CD4-positive, CD25-positive, alpha-beta regulatory T cell (primary cell): ENCODE data around the gene FEZF1. TPM values are rescaled to one million over a fixed set of nuclear protein-coding genes. Genes with fewer than 3 reads are reported as not detected.

Experiments
- ATAC-seq, 2 donors: fragments of 150-1000 bp; cut with Tn5 transposase; one replicate each; pipeline ENCODE4 v1.10.0; 2021; ENCODE audit warnings: low read depth in 2 of 2, moderate number of reproducible peaks in 2 of 2, moderate library complexity in 1 of 2
- DNase-seq, 3 donors: peaks; one replicate each; pipeline versions ENCODE4 v3.0.0 to v3.0.0-alpha.2; 2012 to 2022; ENCODE audit warnings: mixed read lengths in 1 of 3
- H3K27ac ChIP-seq: one replicate; pipeline ENCODE4 v1.7.0; 2013; ENCODE audit warnings: mild to moderate bottlenecking, low read length; ENCODE audit not compliant: insufficient read depth, poor library complexity, severe bottlenecking
- H3K27me3 ChIP-seq: one replicate; pipeline ENCODE4 v1.7.0; 2013; ENCODE audit warnings: low read length; ENCODE audit not compliant: control insufficient read depth, insufficient read depth
- H3K36me3 ChIP-seq: one replicate; pipeline ENCODE4 v1.7.0; 2013; ENCODE audit warnings: mild to moderate bottlenecking, low read length, moderate library complexity; ENCODE audit not compliant: control insufficient read depth, insufficient read depth
- H3K4me1 ChIP-seq: 2 replicates; pipeline ENCODE4 v1.7.0; 2013; ENCODE audit warnings: mild to moderate bottlenecking, low read length; ENCODE audit not compliant: insufficient read depth, control insufficient read depth, poor library complexity, severe bottlenecking
- H3K4me3 ChIP-seq: one replicate; pipeline ENCODE4 v1.7.0; 2013; ENCODE audit warnings: low read depth, mild to moderate bottlenecking, low read length, moderate library complexity
- H3K9me3 ChIP-seq, 2 experiments: 1 replicate in 1 of 2; 2 replicates in 1 of 2; pipeline ENCODE4 v1.7.0; 2013; ENCODE audit warnings: low read length in 2 of 2, mild to moderate bottlenecking in 1 of 2, moderate library complexity in 1 of 2; ENCODE audit not compliant: control insufficient read depth in 2 of 2
- H3K27ac Mint-ChIP-seq, 3 donors: one replicate each; pipeline ENCODE4 v1.8.0; 2020 to 2022; ENCODE audit warnings: mild to moderate bottlenecking in 3 of 3, mixed read lengths in 3 of 3, moderate library complexity in 2 of 3
- H3K27me3 Mint-ChIP-seq: one replicate; pipeline ENCODE4 v1.8.0; 2022; ENCODE audit warnings: mild to moderate bottlenecking, mixed read lengths
- H3K36me3 Mint-ChIP-seq: one replicate; pipeline ENCODE4 v1.8.0; 2020; ENCODE audit warnings: mixed read lengths
- H3K4me1 Mint-ChIP-seq, 4 donors: one replicate each; pipeline ENCODE4 v1.8.0; 2020 to 2022; ENCODE audit warnings: mixed read lengths in 4 of 4, mild to moderate bottlenecking in 1 of 4
- H3K4me3 Mint-ChIP-seq, 4 donors: one replicate each; pipeline ENCODE4 v1.8.0; 2020 to 2022; ENCODE audit warnings: mild to moderate bottlenecking in 4 of 4, mixed read lengths in 4 of 4, moderate library complexity in 3 of 4
- H3K9me3 Mint-ChIP-seq, 7 donors: one replicate each; pipeline ENCODE4 v1.8.0; 2020 to 2022; ENCODE audit warnings: mixed read lengths in 7 of 7, mild to moderate bottlenecking in 3 of 7, moderate library complexity in 2 of 7
- polyA plus RNA-seq, 4 donors: library from polyadenylated mRNA; unstranded; fragments of 300-500 nt; fragmentation: Illumina TruSeq; gene quantifications; one replicate each; pipeline ENCODE4 v1.2.3, GENCODE V29; 2021
- total RNA-seq: library from RNA; stranded (reverse); gene quantifications from one replicate; pipeline ENCODE4 v1.2.3, GENCODE V29; 2022

Gene FEZF1
- total and polyA plus RNA-seq, 5 donors from 2014 or later, result not detected

DNA sequence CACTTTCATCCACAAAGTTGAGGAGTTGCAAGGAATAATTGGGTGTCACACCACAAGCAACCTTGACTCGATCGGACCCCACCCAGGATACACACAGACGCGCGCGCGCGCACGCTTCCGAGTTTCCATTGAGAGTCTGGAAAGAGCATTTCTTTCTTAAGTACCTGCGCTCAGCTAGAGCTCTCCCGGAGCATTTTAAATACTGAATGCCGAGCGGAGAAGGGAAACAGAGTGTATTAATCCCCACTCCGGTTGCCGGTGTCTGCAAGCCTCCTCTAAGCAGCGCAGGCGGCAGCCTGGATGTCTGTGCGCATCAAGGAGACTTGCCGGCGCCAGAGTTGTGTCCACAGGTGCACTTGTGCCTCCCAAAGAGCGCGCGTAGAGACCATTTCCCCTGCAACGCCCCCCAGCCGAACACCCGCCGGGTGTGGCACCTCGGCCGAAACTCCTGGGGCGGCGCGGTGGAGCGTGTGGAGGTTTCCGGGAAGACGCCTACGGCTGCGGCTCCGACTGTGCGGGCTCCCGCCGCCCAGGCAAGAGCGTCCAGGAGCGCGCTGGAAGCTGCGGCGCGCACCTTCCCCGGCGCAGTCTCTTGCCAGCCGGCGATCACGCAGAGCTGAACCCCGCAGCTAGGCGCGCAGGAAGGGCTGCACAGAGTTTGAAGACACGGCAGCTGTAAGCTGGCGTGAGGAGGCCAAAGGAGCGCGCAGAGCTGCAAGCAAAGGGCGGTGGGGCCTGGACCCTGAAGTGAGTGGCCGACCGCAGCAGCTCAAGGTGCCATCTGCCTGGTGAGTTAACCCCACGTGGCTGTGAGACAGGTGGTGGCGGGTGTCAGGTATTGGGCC, 1.1 kb upstream of the FEZF1 start:
- Mint-ChIP-seq H3K4me3 (no peak overlapping the region), H3K36me3 (peaks cover 4% of the 10 kb centered on the region), H3K9me3 (peaks cover 0 to 9% (median 2%) of the 10 kb centered on the region in 7 donors), H3K27ac (no peak overlapping the region), H3K27me3 (peaks cover 80% of the 10 kb centered on the region), H3K4me1 (peaks cover 0 to 2% (median 0%) of the 10 kb centered on the region in 4 donors)
- ATAC-seq (no peak), DNase-seq (no peak)
- no peak overlapping the region for H3K4me3 ChIP-seq
- no peaks in the 10 kb centered on the region for H3K36me3 ChIP-seq
- no peaks in the 10 kb centered on the region for H3K4me1 ChIP-seq
- H3K27ac ChIP-seq, result no peak overlapping the region
- no peaks in the 10 kb centered on the region for H3K9me3 ChIP-seq
- peaks cover 26% of the 10 kb centered on the region for H3K27me3 ChIP-seq

DNA sequence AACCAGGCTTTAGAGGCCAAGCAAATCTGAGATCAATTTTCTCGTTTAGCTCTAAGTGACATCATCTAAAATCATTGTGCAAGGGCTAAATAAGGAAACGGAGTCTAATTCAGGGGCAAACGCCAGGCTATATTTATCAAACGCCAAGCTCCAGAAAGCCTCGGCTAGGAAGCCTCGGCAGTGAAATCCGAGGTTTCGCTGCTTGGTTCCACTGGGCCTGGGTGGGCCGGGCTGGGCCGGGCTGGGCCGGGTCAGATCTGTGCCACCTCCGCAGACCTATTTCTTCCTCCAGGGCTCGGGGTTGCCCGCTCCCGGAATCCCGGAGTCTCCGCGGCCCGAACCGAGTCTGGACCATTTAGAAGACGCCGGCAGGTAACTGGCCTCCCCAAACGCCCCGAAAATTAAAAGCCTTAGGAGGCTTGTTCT, 459 bp upstream of the FEZF1 start:
- H3K4me3 Mint-ChIP-seq, result no peak overlapping the region
- peaks cover 0 to 2% (median under 1%) of the 10 kb centered on the region in 4 donors for H3K4me1 Mint-ChIP-seq
- no peak overlapping the region for H3K27ac Mint-ChIP-seq
- peaks cover 4% of the 10 kb centered on the region for H3K36me3 Mint-ChIP-seq
- peaks cover 0 to 9% (median 2%) of the 10 kb centered on the region in 7 donors for H3K9me3 Mint-ChIP-seq
- H3K36me3 ChIP-seq, result no peaks in the 10 kb centered on the region
- H3K4me3 ChIP-seq, result no peak overlapping the region
- H3K27me3 Mint-ChIP-seq, result peaks cover 83% of the 10 kb centered on the region
- DNase-seq, result no peak
- no peaks in the 10 kb centered on the region for H3K9me3 ChIP-seq
- ATAC-seq, result no peak
- peaks cover 28% of the 10 kb centered on the region for H3K27me3 ChIP-seq
- H3K4me1 ChIP-seq, result no peaks in the 10 kb centered on the region
- H3K27ac ChIP-seq, result no peak overlapping the region

GRCh38 chr7:122303531-122304318, 825 bp downstream of the FEZF1 start:
- Histone ChIP-seq H3K36me3 (no peaks in the 10 kb centered on the region), H3K27ac (no peak overlapping the region), H3K4me1 (no peaks in the 10 kb centered on the region), H3K4me3 (no peak overlapping the region), H3K9me3 (no peaks in the 10 kb centered on the region), H3K27me3 (peaks cover 24% of the 10 kb centered on the region)
- no peak for DNase-seq
- H3K4me3 Mint-ChIP-seq, result no peak overlapping the region
- no peak overlapping the region for H3K27ac Mint-ChIP-seq
- ATAC-seq, result no peak
- H3K9me3 Mint-ChIP-seq, result peaks cover 0 to 11% (median 4%) of the 10 kb centered on the region in 7 donors
- H3K36me3 Mint-ChIP-seq, result no peaks in the 10 kb centered on the region
- peaks cover 0 to 2% (median 0%) of the 10 kb centered on the region in 4 donors for H3K4me1 Mint-ChIP-seq
- H3K27me3 Mint-ChIP-seq, result peaks cover 81% of the 10 kb centered on the region

DNA sequence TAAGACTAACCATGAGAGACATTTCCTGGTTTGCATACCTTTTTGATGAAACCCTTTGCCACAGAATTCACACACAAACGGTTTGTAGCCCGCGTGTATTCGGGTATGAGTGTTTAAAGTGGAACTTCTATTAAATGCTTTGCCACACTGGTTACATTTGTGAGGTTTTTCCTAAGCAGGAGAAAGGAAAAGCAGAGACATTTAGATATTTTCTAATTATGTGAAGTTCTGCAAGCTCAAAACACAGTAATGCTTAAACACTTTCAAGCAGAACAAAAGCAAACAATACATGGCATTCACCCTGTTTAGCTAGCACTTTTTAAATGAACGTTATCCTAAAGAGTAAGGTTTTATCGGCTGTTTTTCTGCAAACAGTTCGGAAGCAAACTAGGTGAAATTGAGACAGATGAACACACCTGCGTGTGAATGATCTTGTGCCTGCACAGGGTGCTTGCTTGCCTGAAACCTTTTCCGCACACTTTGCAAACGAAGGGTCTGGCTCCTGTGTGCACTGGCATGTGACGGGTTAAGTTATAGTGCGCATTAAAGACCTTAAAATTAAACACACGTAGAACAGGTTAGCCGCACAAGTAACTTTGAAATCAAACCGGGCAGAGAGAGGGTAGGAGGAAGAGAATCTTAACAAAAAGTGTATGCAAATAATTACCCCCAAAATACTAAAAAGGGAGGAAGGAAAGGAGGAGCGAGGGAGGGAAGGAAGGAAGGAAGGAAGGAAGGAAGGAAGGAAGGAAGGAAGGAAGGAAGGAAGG, 1.6 kb downstream of the FEZF1 start:
- Histone ChIP-seq H3K36me3 (no peaks in the 10 kb centered on the region), H3K4me3 (no peak overlapping the region), H3K27ac (no peak overlapping the region), H3K27me3 (peaks cover 20% of the 10 kb centered on the region), H3K9me3 (no peaks in the 10 kb centered on the region), H3K4me1 (no peaks in the 10 kb centered on the region)
- Mint-ChIP-seq H3K4me3 (no peak overlapping the region), H3K36me3 (no peaks in the 10 kb centered on the region), H3K4me1 (peaks cover 0 to 2% (median 0%) of the 10 kb centered on the region in 4 donors), H3K27ac (no peak overlapping the region), H3K27me3 (peaks cover 80% of the 10 kb centered on the region), H3K9me3 (peaks cover 0 to 13% (median 4%) of the 10 kb centered on the region in 7 donors)
- ATAC-seq (no peak), DNase-seq (no peak)

- H3K9me3 ChIP-seq, result no peaks in the 10 kb centered on the region
- Mint-ChIP-seq H3K27ac (no peak overlapping the region), H3K4me1 (peaks cover 0 to 2% (median 0%) of the 10 kb centered on the region in 4 donors)
These were observed 2.4 kb downstream of the FEZF1 start for GRCh38 chr7:122301858-122302760.

GRCh38 chr7:122300956-122301833, 3.4 kb downstream of the FEZF1 start:
- ATAC-seq (no peak), DNase-seq (no peak)
- no peak overlapping the region for H3K27ac Mint-ChIP-seq
- Histone ChIP-seq H3K27me3 (peaks cover 17% of the 10 kb centered on the region), H3K27ac (no peak overlapping the region), H3K4me3 (no peak overlapping the region), H3K36me3 (no peaks in the 10 kb centered on the region), H3K4me1 (no peaks in the 10 kb centered on the region), H3K9me3 (no peaks in the 10 kb centered on the region)
- H3K9me3 Mint-ChIP-seq, result peaks cover 0 to 13% (median 4%) of the 10 kb centered on the region in 7 donors
- H3K4me3 Mint-ChIP-seq, result no peak overlapping the region
- peaks cover 0 to 2% (median 0%) of the 10 kb centered on the region in 4 donors for H3K4me1 Mint-ChIP-seq
- no peaks in the 10 kb centered on the region for H3K36me3 Mint-ChIP-seq
- H3K27me3 Mint-ChIP-seq, result peaks cover 66% of the 10 kb centered on the region

More at GRCh38 chr7:122301858-122302760, 2.4 kb downstream of the FEZF1 start:
- Histone ChIP-seq H3K36me3 (no peaks in the 10 kb centered on the region), H3K4me3 (no peak overlapping the region), H3K27me3 (peaks cover 19% of the 10 kb centered on the region), H3K27ac (no peak overlapping the region), H3K4me1 (no peaks in the 10 kb centered on the region)
- no peak overlapping the region for H3K4me3 Mint-ChIP-seq
- peaks cover 0 to 13% (median 4%) of the 10 kb centered on the region in 7 donors for H3K9me3 Mint-ChIP-seq
- no peaks in the 10 kb centered on the region for H3K36me3 Mint-ChIP-seq
- DNase-seq, result no peak
- ATAC-seq, result no peak
- H3K27me3 Mint-ChIP-seq, result peaks cover 72% of the 10 kb centered on the region
